SK-N-SH (cell line): ENCODE measurements around the gene HOXB2.

Source experiments
- CTCF ChIP-seq: fragments of 200-600 bp; sonication (generic); IDR thresholded peaks from 2 replicates; pipeline ENCODE4 v1.6.1; 2017; ENCODE audit warnings: antibody characterized with exemption, mild to moderate bottlenecking, moderate library complexity
- EZH2phosphoT487 ChIP-seq: fragments of 200-600 bp; sonication (generic); IDR thresholded peaks from 2 replicates; pipeline ENCODE4 v1.6.1; 2017; ENCODE audit warnings: low read depth, mixed run types, mild to moderate bottlenecking, antibody characterized with exemption, moderate library complexity, borderline replicate concordance
- POLR2AphosphoS5 ChIP-seq: IDR thresholded peaks from 2 replicates; pipeline ENCODE4 v1.6.1; 2012; ENCODE audit warnings: low read depth, low read length
- RAD21 ChIP-seq: IDR thresholded peaks from 2 replicates; pipeline ENCODE4 v1.6.1; 2012; ENCODE audit warnings: mild to moderate bottlenecking, low read length
- REST ChIP-seq: IDR thresholded peaks from 2 replicates; pipeline ENCODE4 v1.6.1; 2012; ENCODE audit warnings: mild to moderate bottlenecking, low read depth, low read length, moderate library complexity
- TAF1 ChIP-seq: IDR thresholded peaks from 2 replicates; pipeline ENCODE4 v1.6.1; 2012; ENCODE audit warnings: low read depth, mild to moderate bottlenecking, low read length, moderate library complexity, borderline replicate concordance
- TCF12 ChIP-seq: IDR thresholded peaks from 2 replicates; pipeline ENCODE4 v1.4.0; 2012
- USF1 ChIP-seq: IDR thresholded peaks from 2 replicates; pipeline ENCODE4 v1.4.0; 2012; ENCODE audit warnings: low read depth, borderline replicate concordance

DNA sequence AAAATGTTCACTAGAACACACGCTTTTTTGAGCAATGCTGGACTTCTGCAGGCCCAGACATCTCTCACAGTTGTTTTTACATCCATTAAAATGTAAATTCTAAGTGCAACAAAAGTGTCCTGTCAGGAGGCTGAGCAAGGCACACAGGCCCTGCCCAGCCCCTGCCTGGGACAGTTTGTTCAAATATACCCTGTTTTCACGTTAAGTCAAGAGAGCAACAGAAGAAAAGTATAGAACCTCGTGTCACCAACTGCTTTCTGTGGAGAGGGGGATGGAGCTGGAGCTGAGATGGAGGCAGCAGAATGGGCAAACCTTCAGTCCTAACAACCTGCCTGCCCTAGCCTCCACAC lies 4.3 kb upstream of the HOXB2 start:
- no peak for TF ChIP-seq CTCF
- TF ChIP-seq TCF12 = no peak
- TF ChIP-seq EZH2phosphoT487 = no peak
- TF ChIP-seq TAF1 = no peak
- no peak for TF ChIP-seq POLR2AphosphoS5
- no peak for TF ChIP-seq RAD21
- TF ChIP-seq USF1 = no peak
- TF ChIP-seq REST = no peak
